Measurements from ENCODE around the gene NUTM1. TPM values are rescaled to one million over a fixed set of nuclear protein-coding genes. Genes with fewer than 3 reads are reported as not detected.

The NUTM1 gene
- total RNA-seq, 2 experiments from 2014 or later = not detected

DNA sequence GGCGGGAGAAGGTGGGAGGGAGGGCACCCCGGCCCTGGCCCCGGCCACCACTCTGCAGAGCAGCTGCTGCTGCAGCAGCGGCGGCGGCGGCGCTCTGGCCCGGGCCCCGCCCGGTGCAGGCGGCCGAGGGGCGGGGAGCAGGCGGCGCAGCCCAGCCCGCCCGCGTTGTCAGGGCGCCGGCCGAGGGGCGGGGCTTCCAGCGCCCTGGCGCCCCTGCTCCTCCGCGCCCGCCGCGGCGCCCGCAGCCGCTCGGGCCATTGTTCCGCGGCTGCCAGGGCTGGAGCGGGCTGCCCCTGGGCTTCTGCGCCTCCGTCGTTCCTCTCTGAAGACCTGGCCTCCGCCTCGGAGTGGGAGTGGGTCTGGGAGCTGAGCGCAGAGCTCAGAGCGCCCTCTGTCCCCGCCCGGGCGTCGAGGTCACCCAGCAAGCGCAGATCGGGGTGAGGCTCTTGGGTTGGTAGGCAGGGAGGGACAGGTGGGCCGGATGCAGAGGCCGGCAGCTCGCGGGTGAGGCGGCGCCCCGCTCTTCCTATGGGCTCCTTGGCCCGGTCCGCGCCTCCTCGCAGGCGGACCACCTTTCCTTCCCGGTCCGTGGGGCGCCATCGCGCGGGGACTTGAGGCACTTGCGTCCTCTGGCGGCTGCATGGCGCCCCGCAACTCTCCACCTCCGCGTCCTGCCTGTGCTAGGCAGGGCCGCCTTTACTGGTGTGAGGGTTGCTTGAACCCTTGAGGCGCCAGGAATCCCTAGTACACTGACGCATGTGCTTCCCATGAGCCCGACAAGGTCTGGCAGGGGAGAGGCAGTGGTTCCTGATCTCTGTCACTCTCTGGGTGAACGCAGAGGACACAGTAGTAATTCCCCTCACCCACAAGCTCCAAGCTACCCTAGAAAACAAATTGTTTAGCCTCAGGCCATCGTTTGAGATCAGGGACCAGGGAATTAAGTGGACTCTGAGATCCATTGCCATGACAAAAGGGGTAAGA, 24.3 kb downstream of the NUTM1 start, which contains the start of gene LPCAT4:
TSS of gene LPCAT4 (minus strand) at position 96 of the 981 bp plus-strand sequence. CDS start 96 bp downstream, outside the sequence.
- no peaks in the 10 kb centered on the region for H3K27me3 Mint-ChIP-seq

DNA sequence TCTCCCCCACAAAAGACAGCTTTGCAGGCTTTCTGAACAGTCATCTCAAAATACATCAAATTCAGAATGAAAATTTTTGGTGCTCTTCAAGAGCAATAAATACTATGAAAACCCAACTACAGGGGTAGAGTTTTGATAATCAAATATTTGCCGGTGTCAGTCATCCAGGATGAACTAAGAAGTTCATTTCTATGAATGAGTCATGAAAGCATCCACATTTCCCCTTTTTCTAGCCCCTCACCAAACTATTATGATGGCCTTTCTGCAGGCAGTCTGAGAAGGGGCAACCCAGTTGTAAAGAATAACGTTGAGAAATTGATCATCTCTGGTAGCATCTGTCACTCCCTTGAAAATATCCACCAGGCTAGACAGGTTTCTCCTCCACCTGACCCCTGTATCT, 27.0 kb downstream of the NUTM1 start:
- peaks cover 28% of the 10 kb centered on the region for H3K4me1 Mint-ChIP-seq (ENCODE audit: low read depth)
- CTCF ChIA-PET = no interaction called here
- no peak for DNase-seq
- peaks cover 6% of the 10 kb centered on the region for H3K36me3 Mint-ChIP-seq (ENCODE audit: low read depth)
- H3K9me3 Mint-ChIP-seq = no peaks in the 10 kb centered on the region
- no peak overlapping the region for H3K4me3 ChIP-seq (ENCODE audit: low read length)
- POLR2A ChIA-PET = no interaction called here
- peak overlapping the region; percentile 57 for H3K27ac Mint-ChIP-seq
- ATAC-seq (ENCODE audit: poor library complexity) = no peak
- peak overlapping the region; percentile 45 for H3K4me3 Mint-ChIP-seq
- no peaks in the 10 kb centered on the region for H3K27me3 Mint-ChIP-seq
- H3K36me3 ChIP-seq (ENCODE audit: insufficient read depth, low read length) = no peaks in the 10 kb centered on the region
- peaks cover 29% of the 10 kb centered on the region for H3K4me1 ChIP-seq (ENCODE audit: insufficient read depth, low read length)
- H3K9me3 ChIP-seq (ENCODE audit: control insufficient read depth in 1 of 2, insufficient read depth in 1 of 2, low read length in 2 of 2) = no peaks in the 10 kb centered on the region
- TF ChIP-seq, protein P1, sequence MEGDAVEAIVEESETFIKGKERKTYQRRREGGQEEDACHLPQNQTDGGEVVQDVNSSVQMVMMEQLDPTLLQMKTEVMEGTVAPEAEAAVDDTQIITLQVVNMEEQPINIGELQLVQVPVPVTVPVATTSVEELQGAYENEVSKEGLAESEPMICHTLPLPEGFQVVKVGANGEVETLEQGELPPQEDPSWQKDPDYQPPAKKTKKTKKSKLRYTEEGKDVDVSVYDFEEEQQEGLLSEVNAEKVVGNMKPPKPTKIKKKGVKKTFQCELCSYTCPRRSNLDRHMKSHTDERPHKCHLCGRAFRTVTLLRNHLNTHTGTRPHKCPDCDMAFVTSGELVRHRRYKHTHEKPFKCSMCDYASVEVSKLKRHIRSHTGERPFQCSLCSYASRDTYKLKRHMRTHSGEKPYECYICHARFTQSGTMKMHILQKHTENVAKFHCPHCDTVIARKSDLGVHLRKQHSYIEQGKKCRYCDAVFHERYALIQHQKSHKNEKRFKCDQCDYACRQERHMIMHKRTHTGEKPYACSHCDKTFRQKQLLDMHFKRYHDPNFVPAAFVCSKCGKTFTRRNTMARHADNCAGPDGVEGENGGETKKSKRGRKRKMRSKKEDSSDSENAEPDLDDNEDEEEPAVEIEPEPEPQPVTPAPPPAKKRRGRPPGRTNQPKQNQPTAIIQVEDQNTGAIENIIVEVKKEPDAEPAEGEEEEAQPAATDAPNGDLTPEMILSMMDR (IDR thresholded peaks at IDR 0.05) = no peak
- no peaks in the 10 kb centered on the region for H3K27me3 ChIP-seq (ENCODE audit: control insufficient read depth in 1 of 2, insufficient read depth in 2 of 2, low read length in 2 of 2)
- intact Hi-C loops (cut with DNase I, micrococcal nuclease) = no loop called here
- H3K27ac ChIP-seq (ENCODE audit: low read depth in 1 of 2, low read length in 2 of 2) = no peak overlapping the region

More for the DNA sequence above, 24.3 kb downstream of the NUTM1 start, which contains the start of gene LPCAT4:
- H3K4me1 Mint-ChIP-seq (ENCODE audit: low read depth) = peaks cover 43% of the 10 kb centered on the region
- peaks cover 21% of the 10 kb centered on the region for H3K36me3 Mint-ChIP-seq (ENCODE audit: low read depth)
- H3K4me3 ChIP-seq (ENCODE audit: low read length) = peak within 1 kb of the TSS; percentile 94
- ChIA-PET CTCF (interaction anchor here (0.7 to 3.9 kb wide), 28 partner anchors 7 to 265 kb away, joined by 3 to 51 read pairs (median 5); partner anchors contain the start of genes EMC4, EMC7, KATNBL1 and NOP10), POLR2A (interaction anchor here (0.8 to 3.7 kb wide), 20 partner anchors 12 to 622 kb away, joined by 3 to 72 read pairs (median 10); partner anchors contain the start of genes AVEN, EMC4, EMC7 and GOLGA8A)
- H3K9me3 ChIP-seq (ENCODE audit: control insufficient read depth in 1 of 2, insufficient read depth in 1 of 2, low read length in 2 of 2) = no peaks in the 10 kb centered on the region
- no peaks in the 10 kb centered on the region for H3K9me3 Mint-ChIP-seq
- peaks cover 18% of the 10 kb centered on the region for H3K36me3 ChIP-seq (ENCODE audit: insufficient read depth, low read length)
- peak within 1 kb of the TSS; percentile 92 for H3K27ac Mint-ChIP-seq
- no peaks in the 10 kb centered on the region for H3K27me3 ChIP-seq (ENCODE audit: control insufficient read depth in 1 of 2, insufficient read depth in 2 of 2, low read length in 2 of 2)
- DNase-seq (peak; percentile 82 to 96 (median 88)), ATAC-seq (ENCODE audit: poor library complexity) (peak; percentile 84)
- peak within 1 kb of the TSS; percentile 80 to 88 for H3K27ac ChIP-seq (ENCODE audit: low read depth in 1 of 2, low read length in 2 of 2)
- TF ChIP-seq, protein P1 (IDR thresholded peaks at IDR 0.05) = peak; percentile 90
- peak within 1 kb of the TSS; percentile 97 for H3K4me3 Mint-ChIP-seq
- intact Hi-C loops (cut with DNase I, micrococcal nuclease) = loop anchor here (1.0 to 5.0 kb wide), 10 partner anchors 24 to 1240 kb away; partner anchors contain the start of genes NOP10 (in 2 of the 2), NUTM1 (in 2 of the 2), AQR (in 1 of the 2) and EMC4 (in 1 of the 2)
- H3K4me1 ChIP-seq (ENCODE audit: insufficient read depth, low read length) = peaks cover 40% of the 10 kb centered on the region

DNA sequence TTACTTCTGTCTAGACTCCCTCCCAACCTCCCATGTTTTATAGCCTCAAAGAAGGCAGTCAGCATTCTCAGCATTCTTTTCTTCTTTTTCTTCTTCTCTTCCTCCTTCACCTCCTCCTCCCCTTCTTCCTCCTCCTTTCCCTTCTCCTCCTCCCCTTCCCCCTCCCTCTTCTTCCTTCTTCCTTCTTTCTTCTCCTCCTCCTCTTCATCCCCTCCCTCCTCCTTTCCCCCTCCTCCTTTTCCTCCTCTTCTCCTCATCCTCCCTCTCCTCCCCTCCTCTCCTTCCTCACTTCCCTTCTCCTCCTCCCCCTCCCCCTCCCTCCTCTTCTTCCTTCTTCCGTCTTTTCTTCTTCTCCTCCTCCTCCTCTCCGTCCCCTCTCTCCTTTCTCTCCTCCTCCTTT, 27.5 kb downstream of the NUTM1 start:
- no peak overlapping the region for H3K4me3 ChIP-seq (ENCODE audit: low read length)
- H3K36me3 ChIP-seq (ENCODE audit: insufficient read depth, low read length) = no peaks in the 10 kb centered on the region
- Mint-ChIP-seq H3K4me3 (no peak overlapping the region), H3K27me3 (no peaks in the 10 kb centered on the region), H3K27ac (no peak overlapping the region), H3K4me1 (ENCODE audit: low read depth) (peaks cover 23% of the 10 kb centered on the region), H3K9me3 (no peaks in the 10 kb centered on the region), H3K36me3 (ENCODE audit: low read depth) (peaks cover 6% of the 10 kb centered on the region)
- no peaks in the 10 kb centered on the region for H3K9me3 ChIP-seq (ENCODE audit: control insufficient read depth in 1 of 2, insufficient read depth in 1 of 2, low read length in 2 of 2)
- peaks cover 24% of the 10 kb centered on the region for H3K4me1 ChIP-seq (ENCODE audit: insufficient read depth, low read length)
- no peak overlapping the region for H3K27ac ChIP-seq (ENCODE audit: low read depth in 1 of 2, low read length in 2 of 2)
- CTCF ChIA-PET = no interaction called here
- no peak for ATAC-seq (ENCODE audit: poor library complexity)
- DNase-seq = no peak
- intact Hi-C loops (cut with DNase I, micrococcal nuclease) = no loop called here
- TF ChIP-seq, protein P1 (IDR thresholded peaks at IDR 0.05) = no peak
- POLR2A ChIA-PET = no interaction called here
- H3K27me3 ChIP-seq (ENCODE audit: control insufficient read depth in 1 of 2, insufficient read depth in 2 of 2, low read length in 2 of 2) = no peaks in the 10 kb centered on the region
